Glutamatergic neuron (in vitro differentiated cells): ENCODE measurements around the gene PMF1. TPM values are rescaled to one million over a fixed set of nuclear protein-coding genes. Genes with fewer than 3 reads are reported as not detected.

Experiments used
- DNase-seq: peaks from one replicate; pipeline ENCODE4 v3.0.0; 2022
- H3K27ac Mint-ChIP-seq: one replicate; pipeline ENCODE4 v1.8.0; 2020; ENCODE audit warnings: mild to moderate bottlenecking, mixed read lengths, inconsistent platforms; ENCODE audit not compliant: unreplicated experiment
- H3K27me3 Mint-ChIP-seq: one replicate; pipeline ENCODE4 v1.8.0; 2020; ENCODE audit warnings: mild to moderate bottlenecking, moderate library complexity, mixed read lengths, inconsistent platforms; ENCODE audit not compliant: unreplicated experiment
- H3K36me3 Mint-ChIP-seq: one replicate; pipeline ENCODE4 v1.8.0; 2020; ENCODE audit warnings: mild to moderate bottlenecking, mixed read lengths, inconsistent platforms; ENCODE audit not compliant: unreplicated experiment
- H3K4me1 Mint-ChIP-seq: one replicate; pipeline ENCODE4 v1.8.0; 2020; ENCODE audit warnings: mild to moderate bottlenecking, low read depth, mixed read lengths, inconsistent platforms; ENCODE audit not compliant: unreplicated experiment
- H3K4me3 Mint-ChIP-seq: one replicate; pipeline ENCODE4 v1.8.0; 2020; ENCODE audit warnings: mild to moderate bottlenecking, mixed read lengths, inconsistent platforms; ENCODE audit not compliant: unreplicated experiment
- H3K9me3 Mint-ChIP-seq: one replicate; pipeline ENCODE4 v1.8.0; 2020; ENCODE audit warnings: mild to moderate bottlenecking, moderate library complexity, mixed read lengths, inconsistent platforms; ENCODE audit not compliant: unreplicated experiment
- CTCF ChIP-seq: fragments of 200-600 bp; sonication (generic); IDR thresholded peaks from one replicate; pipeline ENCODE4 v1.5.0; 2021; ENCODE audit not compliant: partially characterized antibody, unreplicated experiment
- total RNA-seq: library from RNA; stranded (reverse); fragmentation: NEBNext Ultra II Directional; extraction: Animal tissue kit (Norgen Biotek cat#: 25700); gene quantifications from one replicate; pipeline ENCODE4 v1.2.1, GENCODE V29; 2021; ENCODE audit not compliant: unreplicated experiment

PMF1 gene
- total RNA-seq, 1 donor from 2014 or later, result 31.6 TPM

GRCh38 chr1:156245451-156246232 lies 32.8 kb downstream of the PMF1 start:
- Mint-ChIP-seq H3K36me3 (no peaks in the 10 kb centered on the region), H3K27me3 (peaks cover 15% of the 10 kb centered on the region), H3K27ac (peak overlapping the region; percentile 0), H3K4me3 (peak overlapping the region; percentile 70), H3K9me3 (peaks cover 1% of the 10 kb centered on the region), H3K4me1 (peaks cover 9% of the 10 kb centered on the region)
- no peak for TF ChIP-seq CTCF
- peak; percentile 47 for DNase-seq

DNA sequence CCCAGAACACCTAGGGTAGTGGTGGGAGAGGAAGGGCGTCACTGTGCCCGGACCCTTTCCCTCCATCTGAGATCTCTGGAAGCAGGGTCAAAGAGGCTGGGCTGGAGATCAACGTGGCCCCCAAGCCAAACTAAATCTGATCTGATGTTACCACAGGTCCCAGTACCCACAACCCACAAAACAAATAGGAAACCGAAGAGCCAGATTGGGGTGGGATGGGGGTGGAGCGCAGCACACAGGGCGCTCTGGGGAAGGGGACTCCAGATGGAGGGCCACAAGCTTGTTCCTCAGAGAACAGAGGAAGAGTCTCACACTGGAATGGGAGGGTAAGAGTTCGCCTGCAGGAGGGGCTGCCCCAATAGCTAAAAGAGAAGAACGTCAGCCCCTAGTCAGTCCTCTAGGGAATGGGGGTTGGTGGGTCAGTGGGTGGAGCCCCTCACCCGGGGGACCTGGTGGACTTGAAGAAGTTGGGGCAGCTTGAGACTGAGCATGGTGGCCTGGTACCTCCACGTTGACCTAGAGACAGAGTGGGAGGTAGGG lies 33.5 kb downstream of the PMF1 start:
- H3K36me3 Mint-ChIP-seq, result no peaks in the 10 kb centered on the region
- peaks cover 12% of the 10 kb centered on the region for H3K4me1 Mint-ChIP-seq
- peaks cover 3% of the 10 kb centered on the region for H3K9me3 Mint-ChIP-seq
- H3K4me3 Mint-ChIP-seq, result no peak overlapping the region
- no peak for DNase-seq
- H3K27me3 Mint-ChIP-seq, result peaks cover 15% of the 10 kb centered on the region
- no peak for TF ChIP-seq CTCF
- no peak overlapping the region for H3K27ac Mint-ChIP-seq

GRCh38 chr1:156246781-156247459 lies 34.1 kb downstream of the PMF1 start:
- Mint-ChIP-seq H3K27ac (no peak overlapping the region), H3K4me3 (no peak overlapping the region), H3K27me3 (peaks cover 19% of the 10 kb centered on the region), H3K9me3 (peaks cover 8% of the 10 kb centered on the region), H3K36me3 (no peaks in the 10 kb centered on the region), H3K4me1 (peaks cover 17% of the 10 kb centered on the region)
- no peak for DNase-seq
- TF ChIP-seq CTCF, result no peak

GRCh38 chr1:156247460-156248322 lies 34.9 kb downstream of the PMF1 start, which contains the start of gene PAQR6:
Gene PAQR6 (minus strand): TSS chr1:156248056. CDS start chr1:156246731, 1,325 bp downstream.
- Mint-ChIP-seq H3K4me1 (peaks cover 24% of the 10 kb centered on the region), H3K36me3 (no peaks in the 10 kb centered on the region), H3K27me3 (peaks cover 20% of the 10 kb centered on the region), H3K27ac (no peak within 1 kb of the TSS), H3K4me3 (no peak within 1 kb of the TSS), H3K9me3 (peaks cover 10% of the 10 kb centered on the region)
- DNase-seq, result peak; percentile 30
- no peak for TF ChIP-seq CTCF
